ENCODE data around the gene ZNF480. TPM values are rescaled to one million over a fixed set of nuclear protein-coding genes. Genes with fewer than 3 reads are reported as not detected.

The ZNF480 gene
- total and polyA plus RNA-seq, 4 experiments from 2014 or later = 12.4 to 29.5 (median 26.8) TPM

- H3K27me3 Mint-ChIP-seq = no peaks in the 10 kb centered on the region
- Histone ChIP-seq H3K27me3 (ENCODE audit: insufficient read depth, low read length) (no peaks in the 10 kb centered on the region), H3K4me3 (ENCODE audit: low read length in 2 of 2) (no peak overlapping the region), H3K9me3 (ENCODE audit: control insufficient read depth in 1 of 2, low read length in 2 of 2) (peaks cover 6 to 35% of the 10 kb centered on the region in 2 donors), H3K27ac (ENCODE audit: low read depth, low read length) (no peak overlapping the region), H3K36me3 (ENCODE audit: insufficient read depth, low read length) (no peaks in the 10 kb centered on the region), H3K4me1 (ENCODE audit: insufficient read depth, low read length) (peaks cover 10% of the 10 kb centered on the region)
- DNase-seq = no peak
- peaks cover 49 to 53% of the 10 kb centered on the region in 2 donors for H3K36me3 Mint-ChIP-seq
- no peak overlapping the region for H3K27ac Mint-ChIP-seq
- peaks cover 7 to 14% (median 11%) of the 10 kb centered on the region in 4 donors for H3K4me1 Mint-ChIP-seq
- CTCF ChIA-PET (ENCODE audit: partially characterized antibody) = no interaction called here
- H3K4me3 Mint-ChIP-seq = no peak overlapping the region
- POLR2A ChIA-PET (ENCODE audit: partially characterized antibody) = no interaction called here
- H3K9me3 Mint-ChIP-seq = peaks cover 7 to 89% (median 73%) of the 10 kb centered on the region in 8 donors
- intact Hi-C loops (cut with micrococcal nuclease) = no loop called here
Measured at GRCh38 chr19:52366414-52366824, 69.5 kb downstream of the ZNF480 start.

- peak within 1 kb of the TSS; percentile 94 to 96 for H3K4me3 ChIP-seq (ENCODE audit: low read length in 2 of 2)
- H3K27ac Mint-ChIP-seq = peak within 1 kb of the TSS; percentile 97 to 99 (median 98)
- H3K27me3 Mint-ChIP-seq = no peaks in the 10 kb centered on the region
- H3K9me3 Mint-ChIP-seq = peaks cover 7 to 84% (median 68%) of the 10 kb centered on the region in 8 donors
- peak within 1 kb of the TSS; percentile 89 for H3K27ac ChIP-seq (ENCODE audit: low read depth, low read length)
- POLR2A ChIA-PET (ENCODE audit: partially characterized antibody) = interaction anchor here (0.6 to 1.7 kb wide), 10 partner anchors 10 to 1025 kb away, joined by 3 to 13 read pairs (median 4); partner anchors contain the start of genes PPP2R1A, ZNF528, ZNF610 and ZNF615
- peaks cover 58% of the 10 kb centered on the region in 2 donors for H3K36me3 Mint-ChIP-seq
- H3K4me1 Mint-ChIP-seq = peaks cover 7 to 14% (median 11%) of the 10 kb centered on the region in 4 donors
- no peaks in the 10 kb centered on the region for H3K27me3 ChIP-seq (ENCODE audit: insufficient read depth, low read length)
- peak; percentile 86 to 89 (median 88) for DNase-seq
- CTCF ChIA-PET (ENCODE audit: partially characterized antibody) = interaction anchor here (0.8 kb wide), 1 partner anchor 34 kb away, joined by 3 read pairs; the partner anchor contains the start of gene ZNF610
- peaks cover 6 to 28% of the 10 kb centered on the region in 2 donors for H3K9me3 ChIP-seq (ENCODE audit: control insufficient read depth in 1 of 2, low read length in 2 of 2)
- intact Hi-C loops (cut with micrococcal nuclease) = loop anchor here (1.0 kb wide), 2 partner anchors 28 to 33 kb away; partner anchors contain the start of genes ZNF528 and ZNF610
- peaks cover 10% of the 10 kb centered on the region for H3K4me1 ChIP-seq (ENCODE audit: insufficient read depth, low read length)
- no peaks in the 10 kb centered on the region for H3K36me3 ChIP-seq (ENCODE audit: insufficient read depth, low read length)
- H3K4me3 Mint-ChIP-seq = peak within 1 kb of the TSS; percentile 92 to 96 (median 95)
Measured at GRCh38 chr19:52369559-52370340, 72.8 kb downstream of the ZNF480 start, which contains the start of gene ZNF880. Gene ZNF880, plus strand, starts transcription at chr19:52369923. Its CDS starts 43 bp downstream, at chr19:52369966.

GRCh38 chr19:52370341-52370710 is 73.4 kb downstream of the ZNF480 start:
- Histone ChIP-seq H3K4me1 (ENCODE audit: insufficient read depth, low read length) (peaks cover 10% of the 10 kb centered on the region), H3K27me3 (ENCODE audit: insufficient read depth, low read length) (no peaks in the 10 kb centered on the region), H3K9me3 (ENCODE audit: control insufficient read depth in 1 of 2, low read length in 2 of 2) (peaks cover 6 to 24% of the 10 kb centered on the region in 2 donors), H3K36me3 (ENCODE audit: insufficient read depth, low read length) (no peaks in the 10 kb centered on the region), H3K27ac (ENCODE audit: low read depth, low read length) (peak overlapping the region; percentile 89), H3K4me3 (ENCODE audit: low read length in 2 of 2) (peak overlapping the region; percentile 94 to 96)
- H3K27me3 Mint-ChIP-seq = no peaks in the 10 kb centered on the region
- H3K27ac Mint-ChIP-seq = peak overlapping the region; percentile 97 to 99 (median 98)
- no peak for DNase-seq
- H3K4me1 Mint-ChIP-seq = peaks cover 7 to 14% (median 11%) of the 10 kb centered on the region in 4 donors
- H3K9me3 Mint-ChIP-seq = peaks cover 7 to 84% (median 67%) of the 10 kb centered on the region in 8 donors
- intact Hi-C loops (cut with micrococcal nuclease) = no loop called here
- POLR2A ChIA-PET (ENCODE audit: partially characterized antibody) = interaction anchor here (1.0 to 1.7 kb wide), 8 partner anchors 28 to 593 kb away, joined by 3 to 13 read pairs (median 5); partner anchors contain the start of genes PPP2R1A, ZNF528, ZNF610 and ZNF615
- peak overlapping the region; percentile 92 to 96 (median 95) for H3K4me3 Mint-ChIP-seq
- CTCF ChIA-PET (ENCODE audit: partially characterized antibody) = no interaction called here
- peaks cover 59 to 63% of the 10 kb centered on the region in 2 donors for H3K36me3 Mint-ChIP-seq

Small RNAs within 50 kb of the gene (microRNA-seq; reads per million reads assigned to microRNA genes)
- 7.2 reads per million, percentile 33 among the genes with 10 or more reads in this experiment for gene MIR643 (ENCODE audit: borderline microRNAs expressed, borderline number of aligned reads, borderline replicate concordance)

Other genes starting within 250 kb of the ZNF480 start
- 10 to 100 TPM; 23.4 to 23.9 TPM for gene ZNF432, start 248.3 kb upstream of the ZNF480 start, total RNA-seq
- 1 to 10 TPM; 2.2 to 5.9 TPM for gene ZNF432, start 248.3 kb upstream of the ZNF480 start, polyA plus RNA-seq
- 10 to 100 TPM; 48.0 to 56.0 TPM for gene ZNF841, start 201.4 kb upstream of the ZNF480 start, total RNA-seq
- gene ZNF841, start 201.4 kb upstream of the ZNF480 start, polyA plus RNA-seq = 1 to 10 TPM; 2.3 to 5.0 TPM
- gene ZNF616, start 157.2 kb upstream of the ZNF480 start, total RNA-seq = 10 to 100 TPM; 18.6 to 19.0 TPM
- 1 to 10 TPM in 1 of 2 donors, under 1 TPM in 1; 0.69 to 7.2 TPM for gene ZNF616, start 157.2 kb upstream of the ZNF480 start, polyA plus RNA-seq
- gene ZNF836, start 125.5 kb upstream of the ZNF480 start, total RNA-seq = 10 to 100 TPM; 47.2 to 54.7 TPM
- 10 to 100 TPM in 1 of 2 donors, 1 to 10 TPM in 1; 4.6 to 18.2 TPM for gene ZNF836, start 125.5 kb upstream of the ZNF480 start, polyA plus RNA-seq
- 100 to 1,000 TPM; 166 to 175 TPM for gene PPP2R1A, start 107.1 kb upstream of the ZNF480 start, total RNA-seq
- gene PPP2R1A, start 107.1 kb upstream of the ZNF480 start, polyA plus RNA-seq = 100 to 1,000 TPM; 179 to 185 TPM
- 10 to 100 TPM; 53.6 to 54.1 TPM for gene ZNF766, start 27.6 kb upstream of the ZNF480 start, total RNA-seq
- gene ZNF766, start 27.6 kb upstream of the ZNF480 start, polyA plus RNA-seq = 10 to 100 TPM; 57.7 to 61.7 TPM
- gene ZNF610, start 39.1 kb downstream of the ZNF480 start, total RNA-seq = 1 to 10 TPM; 4.8 to 6.0 TPM
- gene ZNF610, start 39.1 kb downstream of the ZNF480 start, polyA plus RNA-seq = 1 to 10 TPM; 1.1 to 1.2 TPM
- gene ZNF880, start 72.8 kb downstream of the ZNF480 start, total RNA-seq = 10 to 100 TPM; 31.2 to 33.5 TPM
- 10 to 100 TPM; 29.2 to 29.9 TPM for gene ZNF880, start 72.8 kb downstream of the ZNF480 start, polyA plus RNA-seq
- gene ZNF528, start 100.7 kb downstream of the ZNF480 start, total RNA-seq = 10 to 100 TPM; 44.6 to 49.9 TPM
- gene ZNF528, start 100.7 kb downstream of the ZNF480 start, polyA plus RNA-seq = 1 to 10 TPM; 7.2 to 8.6 TPM
- under 1 TPM in 1 of 2 experiments, not detected in 1; 0.15 TPM for gene ZNF534, start 132.0 kb downstream of the ZNF480 start, total RNA-seq
- not detected for gene ZNF534, start 132.0 kb downstream of the ZNF480 start, polyA plus RNA-seq
- 1 to 10 TPM; 3.6 to 4.9 TPM for gene ZNF578, start 156.4 kb downstream of the ZNF480 start, total RNA-seq
- gene ZNF578, start 156.4 kb downstream of the ZNF480 start, polyA plus RNA-seq = 1 to 10 TPM; 1.9 to 2.8 TPM
- gene ZNF808, start 230.5 kb downstream of the ZNF480 start, total RNA-seq = 10 to 100 TPM; 61.7 to 65.2 TPM
- gene ZNF808, start 230.5 kb downstream of the ZNF480 start, polyA plus RNA-seq = 10 to 100 TPM in 1 of 2 donors, 1 to 10 TPM in 1; 2.0 to 10.8 TPM

Data from CD4-positive, alpha-beta memory T cell (primary cell).